Cardiac muscle cell (in vitro differentiated cells and primary cell): ENCODE results near the gene IQGAP3. TPM values are rescaled to one million over a fixed set of nuclear protein-coding genes. Genes with fewer than 3 reads are reported as not detected.
A peak's percentile ranks its signal among the peaks of the same experiment; 100 is the strongest.

ENCODE experiments used
- DNase-seq, 2 donors: peaks; one replicate each; pipeline versions ENCODE4 v3.0.0 to v3.0.0-alpha.2; 2010 to 2017; ENCODE audit warnings: low read depth in 1 of 2, low spot score in 1 of 2
- H3K27ac ChIP-seq: fragments of 200-600 bp; sonication (generic); 2 replicates; pipeline ENCODE4 v1.5.1; 2016
- H3K27me3 ChIP-seq: fragments of 200-600 bp; sonication (generic); 2 replicates; pipeline ENCODE4 v1.6.0; 2016; ENCODE audit warnings: control low read depth
- H3K36me3 ChIP-seq: fragments of 200-600 bp; sonication (generic); 2 replicates; pipeline ENCODE4 v1.5.1; 2016; ENCODE audit warnings: control low read depth
- H3K4me1 ChIP-seq: fragments of 200-600 bp; sonication (generic); 2 replicates; pipeline ENCODE4 v1.8.1; 2017; ENCODE audit warnings: low read depth, mild to moderate bottlenecking, mixed run types
- H3K4me3 ChIP-seq: fragments of 200-600 bp; sonication (generic); 2 replicates; pipeline ENCODE4 v1.5.1; 2016; ENCODE audit warnings: mild to moderate bottlenecking
- H3K9me3 ChIP-seq: fragments of 200-600 bp; sonication (generic); 2 replicates; pipeline ENCODE4 v1.5.1; 2017; ENCODE audit warnings: low read depth, mild to moderate bottlenecking, control low read depth
- CTCF ChIP-seq: IDR thresholded peaks from 2 replicates; pipeline ENCODE4 v1.5.1; 2012; ENCODE audit warnings: low read depth, mild to moderate bottlenecking, low read length
- polyA plus RNA-seq: library from polyadenylated mRNA; unstranded; fragments of >200 nt; fragmentation: Nextera tagmentation; extraction: Ambion mirVana; gene quantifications from 2 replicates; pipeline ENCODE4 v1.2.1, GENCODE V29; 2016
- total RNA-seq: library from RNA; depleted of rRNA; stranded (reverse); fragments of >200 nt; gene quantifications from 2 replicates; pipeline ENCODE4 v1.2.3, GENCODE V29; 2016

The IQGAP3 gene
- total and polyA plus RNA-seq, 2 experiments from 2014 or later, result 0.95 to 31.8 TPM

- H3K27me3 ChIP-seq, result no peaks in the 10 kb centered on the region
- peaks cover 5% of the 10 kb centered on the region for H3K4me1 ChIP-seq
- H3K36me3 ChIP-seq, result peaks cover 7% of the 10 kb centered on the region
- no peak for DNase-seq
- H3K4me3 ChIP-seq, result no peak overlapping the region
- TF ChIP-seq CTCF, result no peak
- H3K27ac ChIP-seq, result no peak overlapping the region
- no peaks in the 10 kb centered on the region for H3K9me3 ChIP-seq
These were observed 20.7 kb upstream of the IQGAP3 start for GRCh38 chr1:156592910-156593660.

DNA sequence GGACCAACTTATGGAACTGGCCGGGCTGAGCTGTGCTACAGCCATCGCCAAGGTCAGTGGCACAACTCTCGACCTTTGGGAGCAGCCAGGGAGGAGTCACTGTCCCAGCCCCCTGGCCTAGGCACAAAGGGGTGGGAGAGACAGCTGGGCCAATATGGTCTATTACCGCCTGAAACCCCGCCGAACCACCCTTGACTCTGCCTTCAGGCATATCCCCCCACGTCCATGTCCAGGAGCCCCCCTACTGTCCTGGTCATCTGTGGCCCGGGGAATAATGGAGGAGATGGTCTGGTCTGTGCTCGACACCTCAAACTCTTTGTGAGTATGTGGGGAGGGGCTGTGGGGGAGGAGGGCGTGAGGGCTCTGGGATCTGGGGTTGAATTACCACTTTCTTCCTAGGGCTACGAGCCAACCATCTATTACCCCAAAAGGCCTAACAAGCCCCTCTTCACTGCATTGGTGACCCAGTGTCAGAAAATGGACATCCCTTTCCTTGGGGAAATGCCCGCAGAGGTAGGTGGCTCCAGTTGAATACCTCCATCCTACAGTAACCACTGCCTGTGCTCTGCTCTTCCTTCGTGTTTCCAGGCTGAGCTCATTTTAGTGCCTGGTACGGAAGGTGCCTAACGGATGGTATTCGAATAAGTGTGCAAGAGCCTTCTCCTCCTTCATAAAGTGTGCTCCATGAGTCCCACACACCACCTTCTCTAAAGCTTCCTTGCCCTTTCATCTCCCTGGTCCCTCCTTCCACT is 20.0 kb upstream of the IQGAP3 start:
- Histone ChIP-seq H3K27me3 (no peaks in the 10 kb centered on the region), H3K36me3 (peaks cover 7% of the 10 kb centered on the region), H3K27ac (no peak overlapping the region), H3K4me3 (peak overlapping the region; percentile 83), H3K9me3 (no peaks in the 10 kb centered on the region), H3K4me1 (peaks cover 5% of the 10 kb centered on the region)
- TF ChIP-seq CTCF, result no peak
- no peak for DNase-seq

GRCh38 chr1:156591432-156592157 is 19.2 kb upstream of the IQGAP3 start, which contains the start of gene NAXE:
TSS of gene NAXE (plus strand) at chr1:156591776. CDS start at chr1:156591805, 29 bp downstream.
- Histone ChIP-seq H3K27ac (peak within 1 kb of the TSS; percentile 84), H3K9me3 (no peaks in the 10 kb centered on the region), H3K4me1 (peaks cover 5% of the 10 kb centered on the region), H3K27me3 (no peaks in the 10 kb centered on the region), H3K36me3 (peaks cover 7% of the 10 kb centered on the region), H3K4me3 (peak within 1 kb of the TSS; percentile 83)
- peak; percentile 64 to 90 for DNase-seq
- no peak for TF ChIP-seq CTCF

- TF ChIP-seq CTCF, result no peak
- Histone ChIP-seq H3K9me3 (no peaks in the 10 kb centered on the region), H3K36me3 (peaks cover 7% of the 10 kb centered on the region), H3K4me1 (peaks cover 5% of the 10 kb centered on the region), H3K27ac (peak overlapping the region; percentile 84), H3K27me3 (no peaks in the 10 kb centered on the region), H3K4me3 (peak overlapping the region; percentile 83)
- DNase-seq, result no peak
These were observed 18.7 kb upstream of the IQGAP3 start for GRCh38 chr1:156591181-156591431.

DNA sequence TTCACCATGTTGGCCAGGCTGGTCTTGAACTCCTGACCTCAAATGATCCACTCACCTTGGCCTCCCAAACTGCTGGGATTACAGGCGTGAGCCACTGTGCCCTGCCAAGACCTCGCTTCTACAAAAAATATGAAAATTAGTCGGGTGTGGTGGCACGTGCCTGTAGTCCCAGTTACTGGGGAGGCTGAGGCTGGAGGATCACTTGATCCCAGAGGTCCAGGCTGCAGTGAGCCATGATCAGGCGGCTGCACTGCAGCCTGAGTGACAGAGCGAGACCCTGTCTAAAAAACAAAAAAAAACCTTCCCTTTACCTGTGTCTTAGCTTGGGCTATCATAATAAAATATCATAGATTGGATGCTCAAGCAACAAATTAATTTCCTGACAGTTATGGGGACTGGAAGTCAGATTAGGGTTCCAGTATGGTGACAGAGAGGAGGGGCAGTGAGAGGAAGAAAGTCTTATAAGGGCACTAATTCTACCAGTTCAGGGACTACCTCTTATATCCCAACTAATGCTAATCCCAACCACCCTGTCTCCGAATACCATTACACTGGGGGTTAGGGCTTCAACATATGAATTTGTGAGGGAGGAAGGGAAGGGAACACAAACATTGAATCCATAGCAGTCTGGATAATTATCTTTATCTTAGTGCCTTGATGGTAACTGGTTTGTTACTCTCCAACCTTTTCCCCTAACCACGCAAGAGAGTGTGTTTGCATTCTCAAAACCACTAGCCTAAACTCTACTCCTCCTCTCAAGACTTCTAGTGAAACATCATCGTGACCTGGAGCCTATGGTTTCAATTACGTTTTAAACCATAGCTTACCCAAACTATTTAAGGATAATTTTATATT is 18.2 kb upstream of the IQGAP3 start:
- peaks cover 7% of the 10 kb centered on the region for H3K36me3 ChIP-seq
- no peaks in the 10 kb centered on the region for H3K27me3 ChIP-seq
- no peaks in the 10 kb centered on the region for H3K9me3 ChIP-seq
- H3K4me3 ChIP-seq, result peak overlapping the region; percentile 83
- no peak for DNase-seq
- peaks cover 5% of the 10 kb centered on the region for H3K4me1 ChIP-seq
- peak overlapping the region; percentile 84 for H3K27ac ChIP-seq
- TF ChIP-seq CTCF, result no peak
